Nucleus accumbens (tissue), 56 donors: ENCODE data around the gene IQSEC2.
A peak's percentile ranks its signal among the peaks of the same experiment; 100 is the strongest.

Experiments used
- DNase-seq, 56 donors: peaks; one replicate each; lab custom pipeline; 2025; lab: John Stamatoyannopoulos, UW

IQSEC2 gene

GRCh38 chrX:53253293-53254020 is 27.9 kb downstream of the IQSEC2 start:
- no peak for DNase-seq

- no peak for DNase-seq
Measured at GRCh38 chrX:53251307-53251706, 30.1 kb downstream of the IQSEC2 start.

GRCh38 chrX:53250556-53250955 is 30.8 kb downstream of the IQSEC2 start:
- no peak for DNase-seq

GRCh38 chrX:53249408-53250042 is 31.9 kb downstream of the IQSEC2 start:
- DNase-seq = no peak

GRCh38 chrX:53247928-53248327 is 33.5 kb downstream of the IQSEC2 start:
- DNase-seq = no peak

GRCh38 chrX:53246231-53246630 is 35.2 kb downstream of the IQSEC2 start:
- DNase-seq = peak in 5 of 56 donors; percentile 5 to 25 (median 5)

- DNase-seq = no peak
Measured at GRCh38 chrX:53244610-53245009, 36.8 kb downstream of the IQSEC2 start.

- no peak for DNase-seq
Measured at GRCh38 chrX:53242310-53242709, 39.1 kb downstream of the IQSEC2 start.

GRCh38 chrX:53241558-53241957 is 39.8 kb downstream of the IQSEC2 start:
- DNase-seq = no peak

- no peak for DNase-seq
Measured at GRCh38 chrX:53239474-53239873, 41.9 kb downstream of the IQSEC2 start.

GRCh38 chrX:53237056-53237455 is 44.3 kb downstream of the IQSEC2 start:
- no peak for DNase-seq

- no peak for DNase-seq
Measured at GRCh38 chrX:53236025-53236679, 45.2 kb downstream of the IQSEC2 start.

- DNase-seq = no peak
Measured at GRCh38 chrX:53235566-53235965, 45.8 kb downstream of the IQSEC2 start.

GRCh38 chrX:53234484-53234883 is 46.9 kb downstream of the IQSEC2 start:
- DNase-seq = no peak

GRCh38 chrX:53233536-53233935 is 47.8 kb downstream of the IQSEC2 start:
- no peak for DNase-seq

- DNase-seq = no peak
Measured at GRCh38 chrX:53230116-53230515, 51.3 kb downstream of the IQSEC2 start.

GRCh38 chrX:53227224-53227765 is 54.1 kb downstream of the IQSEC2 start:
- DNase-seq = no peak

GRCh38 chrX:53224860-53225797 is 56.3 kb downstream of the IQSEC2 start, which contains the start of gene KDM5C:
Gene KDM5C, minus strand, starts transcription at chrX:53225207. Its CDS starts 318 bp downstream, at chrX:53224889.
- DNase-seq = peak in 55 of 56 donors; percentile 2 to 93 (median 79)

GRCh38 chrX:53223955-53224859 is 57.2 kb downstream of the IQSEC2 start:
- peak in 3 of 56 donors; percentile 7 to 52 (median 33) for DNase-seq
